Suprapubic skin (tissue), 4 donors: ENCODE results near the gene HIVEP3.

ENCODE experiments used
- EP300 ChIP-seq: sonication (generic); formaldehyde crosslinking; IDR thresholded peaks from one replicate; pipeline ENCODE4 v1.6.1; 2017; ENCODE audit warnings: antibody characterized with exemption
- POLR2A ChIP-seq, 2 donors: fragments of 450-650 bp; IDR thresholded peaks; one replicate each; pipeline ENCODE4 v1.6.1; 2017; ENCODE audit warnings: antibody characterized with exemption in 2 of 2, mild to moderate bottlenecking in 2 of 2, moderate library complexity in 2 of 2
- POLR2AphosphoS5 ChIP-seq, 3 donors: sonication (generic); formaldehyde crosslinking; IDR thresholded peaks; one replicate each; pipeline ENCODE4 v1.6.1; 2017; ENCODE audit warnings: antibody characterized with exemption in 3 of 3
- TF ChIP-seq, protein P1 (sequence below), 2 donors: fragments of 200-600 bp in 1 of 2; fragments of 450-650 bp in 1 of 2; sonication (generic) in 1 of 2; IDR thresholded peaks; one replicate each; pipeline ENCODE4 v1.5.1; 2016 to 2019; ENCODE audit warnings: antibody characterized with exemption in 2 of 2, mild to moderate bottlenecking in 1 of 2, moderate library complexity in 1 of 2

DNA sequence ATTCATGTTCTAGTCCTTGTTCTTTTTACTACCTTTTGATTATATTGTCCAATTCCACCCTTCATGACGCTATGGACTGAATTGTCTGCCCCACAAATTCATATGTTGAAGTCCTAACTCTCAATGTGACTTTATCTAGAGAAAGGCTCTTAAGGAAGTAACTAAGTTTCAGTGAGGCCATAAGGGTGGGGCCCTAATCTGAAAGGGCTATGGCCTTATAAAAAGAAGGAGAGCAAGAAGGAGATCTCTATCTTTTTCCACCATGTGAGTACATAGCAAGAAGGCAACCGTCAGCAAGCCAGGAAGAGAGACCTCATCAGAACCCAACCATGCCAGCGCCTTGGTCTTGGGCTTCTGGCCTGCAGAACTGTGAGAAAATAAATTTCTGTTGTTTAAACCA lies 95.9 kb downstream of the HIVEP3 start:
- TF ChIP-seq, protein P1, sequence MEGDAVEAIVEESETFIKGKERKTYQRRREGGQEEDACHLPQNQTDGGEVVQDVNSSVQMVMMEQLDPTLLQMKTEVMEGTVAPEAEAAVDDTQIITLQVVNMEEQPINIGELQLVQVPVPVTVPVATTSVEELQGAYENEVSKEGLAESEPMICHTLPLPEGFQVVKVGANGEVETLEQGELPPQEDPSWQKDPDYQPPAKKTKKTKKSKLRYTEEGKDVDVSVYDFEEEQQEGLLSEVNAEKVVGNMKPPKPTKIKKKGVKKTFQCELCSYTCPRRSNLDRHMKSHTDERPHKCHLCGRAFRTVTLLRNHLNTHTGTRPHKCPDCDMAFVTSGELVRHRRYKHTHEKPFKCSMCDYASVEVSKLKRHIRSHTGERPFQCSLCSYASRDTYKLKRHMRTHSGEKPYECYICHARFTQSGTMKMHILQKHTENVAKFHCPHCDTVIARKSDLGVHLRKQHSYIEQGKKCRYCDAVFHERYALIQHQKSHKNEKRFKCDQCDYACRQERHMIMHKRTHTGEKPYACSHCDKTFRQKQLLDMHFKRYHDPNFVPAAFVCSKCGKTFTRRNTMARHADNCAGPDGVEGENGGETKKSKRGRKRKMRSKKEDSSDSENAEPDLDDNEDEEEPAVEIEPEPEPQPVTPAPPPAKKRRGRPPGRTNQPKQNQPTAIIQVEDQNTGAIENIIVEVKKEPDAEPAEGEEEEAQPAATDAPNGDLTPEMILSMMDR (IDR thresholded peaks at IDR 0.05): no peak
- TF ChIP-seq POLR2A (IDR thresholded peaks at IDR 0.05) (no peak), POLR2AphosphoS5 (IDR thresholded peaks at IDR 0.05) (no peak), EP300 (no peak)
